ENCODE measurements around the gene TMPRSS4.

The TMPRSS4 gene

DNA sequence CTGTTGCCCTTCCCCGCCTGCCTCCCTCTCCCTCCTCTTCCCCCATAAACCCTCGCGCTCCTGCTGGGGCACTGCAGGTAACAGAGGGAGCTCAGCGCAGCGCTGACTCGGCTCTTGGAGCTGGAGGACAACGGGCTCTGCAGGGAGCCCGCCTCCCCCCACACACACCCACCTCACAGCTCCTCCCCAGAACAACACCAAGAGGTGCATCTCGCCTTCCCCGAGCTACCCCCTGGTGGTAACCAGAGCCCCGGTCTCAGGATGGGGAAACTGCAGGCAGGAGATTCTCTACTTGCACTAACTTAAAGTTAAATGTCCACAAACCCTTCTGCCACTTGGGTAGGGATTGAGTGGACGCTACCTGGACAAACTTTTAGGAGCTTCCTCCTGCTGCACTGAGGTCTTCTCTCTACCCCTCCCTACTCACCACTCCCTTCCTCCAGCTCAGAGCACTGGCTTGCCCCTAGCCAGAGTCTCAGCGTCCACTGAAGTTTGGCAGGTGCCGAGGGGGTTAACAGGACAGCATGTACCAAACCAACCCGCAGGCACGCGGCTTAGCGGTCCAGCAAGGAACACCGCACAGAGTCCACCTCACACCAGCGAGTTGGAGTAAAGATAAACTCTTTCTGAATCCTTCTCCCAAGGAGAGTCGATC is 79.8 kb downstream of the TMPRSS4 start:
- peak in 1 of 2 donors; percentile 38 for ATAC-seq

DNA sequence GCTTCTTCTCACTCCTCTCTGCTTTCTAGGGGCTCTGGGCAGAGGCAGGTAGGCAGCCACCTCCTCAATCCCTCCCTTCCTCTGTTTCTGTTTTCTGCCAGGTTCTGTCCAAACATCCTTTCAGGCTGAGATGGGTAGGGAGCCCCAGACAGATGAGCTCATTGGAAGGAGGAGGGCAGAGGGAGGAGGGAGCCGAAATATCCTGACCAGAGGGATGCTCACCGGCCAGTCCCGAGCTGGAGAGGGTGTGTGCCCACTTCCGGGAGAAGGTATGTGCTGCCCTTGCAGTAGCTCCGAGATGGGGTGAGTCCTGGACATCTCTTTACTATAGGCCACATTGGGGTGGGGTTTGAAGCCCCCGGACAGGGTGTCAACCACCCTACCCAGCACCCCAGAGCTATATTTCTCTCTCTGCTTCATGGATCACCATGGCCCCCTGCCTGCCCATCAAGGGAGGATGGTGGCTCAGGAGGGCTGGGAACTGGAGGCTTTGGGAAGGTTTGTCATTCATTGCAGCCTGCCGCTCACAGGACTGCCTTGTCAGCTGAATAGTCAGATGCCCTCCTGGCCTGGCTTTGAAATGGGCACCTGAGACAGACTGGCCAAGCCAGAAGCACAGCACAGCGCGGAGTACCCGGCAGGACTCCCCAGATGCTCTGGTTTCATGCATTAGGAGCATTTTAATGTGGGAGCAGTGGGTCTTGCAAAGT is 80.5 kb downstream of the TMPRSS4 start:
- no peak for ATAC-seq

- no peak for ATAC-seq
Measured at GRCh38 chr11:118161786-118162185, 84.9 kb downstream of the TMPRSS4 start.

DNA sequence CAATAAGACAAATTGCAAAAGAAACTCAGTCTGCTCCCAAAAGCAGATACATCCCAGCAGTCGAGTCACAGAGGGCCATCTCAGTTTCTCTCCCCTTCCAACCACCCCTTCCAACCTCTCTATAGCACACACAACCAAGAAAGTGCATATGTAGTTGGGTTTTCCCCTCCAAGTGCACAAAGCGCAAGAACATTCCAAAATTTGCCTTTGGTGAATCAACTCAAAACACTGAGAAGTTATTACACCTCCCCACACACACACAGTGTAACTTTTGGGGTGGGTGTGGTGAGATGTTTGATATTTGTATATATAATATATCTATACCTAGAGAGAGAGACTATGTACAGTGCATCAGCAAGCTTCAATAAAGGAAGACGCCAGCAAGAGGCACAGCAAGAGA is 86.0 kb downstream of the TMPRSS4 start:
- ATAC-seq = no peak

GRCh38 chr11:118163494-118163893 is 86.6 kb downstream of the TMPRSS4 start:
- ATAC-seq = no peak

- no peak for ATAC-seq
Measured at GRCh38 chr11:118164885-118165284, 88.0 kb downstream of the TMPRSS4 start.

- ATAC-seq = no peak
Measured at GRCh38 chr11:118166641-118167040, 89.8 kb downstream of the TMPRSS4 start.

DNA sequence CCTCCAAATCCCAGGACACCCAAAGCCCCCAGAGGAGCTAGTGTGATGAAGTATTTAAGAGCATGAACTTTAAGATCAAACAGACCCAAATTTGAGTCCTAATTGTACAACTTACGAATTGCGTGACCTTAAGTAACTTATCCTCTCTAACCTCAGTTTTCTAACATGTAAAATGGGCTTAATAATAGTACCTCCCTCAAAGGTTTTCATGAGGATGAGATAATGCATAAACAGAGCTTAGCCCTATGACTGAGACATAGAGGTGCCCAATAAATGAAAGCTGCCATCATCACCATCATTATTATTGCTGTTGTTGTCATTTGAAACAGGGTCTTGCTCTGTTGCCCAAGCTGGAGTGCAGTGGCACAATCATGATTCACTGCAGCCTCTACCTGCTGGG is 90.4 kb downstream of the TMPRSS4 start:
- ATAC-seq = no peak

DNA sequence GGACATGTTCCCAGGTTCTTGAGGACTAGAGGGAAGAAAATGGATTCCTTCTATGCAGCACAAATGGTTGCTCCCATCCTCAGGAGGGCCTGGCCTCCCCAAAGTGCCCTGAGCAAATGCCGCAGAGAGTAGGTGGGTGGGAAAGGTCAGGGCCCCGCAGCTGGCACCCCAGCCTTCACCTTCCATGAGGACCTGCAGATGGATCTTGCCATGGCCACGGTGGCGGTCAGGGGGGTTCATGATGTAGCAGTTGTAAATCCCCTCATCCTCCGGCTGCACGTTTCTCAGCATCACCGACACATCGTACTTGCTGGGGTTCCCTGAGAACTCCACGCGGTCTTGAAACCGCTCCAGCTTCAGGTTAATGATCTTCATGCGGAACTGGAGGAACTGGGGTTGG is 91.0 kb downstream of the TMPRSS4 start:
- no peak for ATAC-seq

- ATAC-seq = no peak
Measured at GRCh38 chr11:118168316-118168715, 91.4 kb downstream of the TMPRSS4 start.

DNA sequence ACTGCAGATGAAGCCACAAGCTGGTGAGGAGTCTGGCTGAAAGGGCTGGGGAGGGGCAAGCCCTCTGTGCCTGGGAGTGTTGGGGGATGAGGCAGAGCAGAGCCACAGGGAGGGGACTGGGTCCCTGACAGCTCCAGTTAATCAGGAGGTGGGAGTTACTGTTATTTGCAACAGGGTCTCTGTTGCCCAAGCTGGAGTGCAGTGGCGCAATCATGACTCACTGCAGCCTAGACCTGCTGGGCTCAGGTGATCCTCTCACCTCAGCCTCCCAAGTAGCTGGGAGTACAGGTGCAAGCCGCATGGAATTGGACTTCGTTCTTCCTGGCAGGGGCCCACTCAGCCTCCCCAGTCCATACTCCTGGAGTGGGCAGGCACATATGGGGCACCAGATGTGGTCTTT is 91.9 kb downstream of the TMPRSS4 start:
- ATAC-seq = no peak

- no peak for ATAC-seq
Measured at GRCh38 chr11:118169300-118170140, 92.6 kb downstream of the TMPRSS4 start.

GRCh38 chr11:118170231-118170630 is 93.4 kb downstream of the TMPRSS4 start:
- ATAC-seq = no peak

DNA sequence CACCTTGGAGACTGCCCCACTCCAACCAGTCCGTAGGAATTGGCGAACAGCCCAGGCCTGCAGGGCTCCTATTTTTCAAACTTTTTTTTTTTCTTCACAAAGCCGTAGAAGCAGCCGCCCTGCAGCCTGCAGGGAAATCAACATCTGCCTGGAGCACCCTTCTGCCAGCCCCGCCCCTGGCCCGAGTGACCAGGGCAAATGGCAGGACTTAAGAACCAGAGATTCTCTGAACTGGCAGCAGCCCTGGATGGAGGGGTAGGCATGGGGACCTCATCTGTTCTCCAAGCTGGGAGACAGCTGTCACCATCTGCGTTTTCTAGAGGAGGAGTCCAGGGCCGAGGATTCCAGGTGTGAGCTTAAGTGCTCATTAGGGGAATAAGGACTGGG is 94.0 kb downstream of the TMPRSS4 start:
- ATAC-seq = no peak
